Erythroblast (primary cell): Measurements from ENCODE around the gene PAK5.

Source experiments
- DNase-seq, 2 experiments: peaks; one replicate each; lab custom pipeline; 2025; lab: John Stamatoyannopoulos, UW
- GATA1 ChIP-seq: IDR thresholded peaks from 2 replicates; pipeline ENCODE4 v1.6.1; 2011; ENCODE audit warnings: low read depth, mild to moderate bottlenecking, control low read depth, low read length, moderate library complexity
- POLR2A ChIP-seq: IDR thresholded peaks from 2 replicates; pipeline ENCODE4 v1.6.1; 2011; ENCODE audit warnings: mild to moderate bottlenecking, low read length

The PAK5 gene

DNA sequence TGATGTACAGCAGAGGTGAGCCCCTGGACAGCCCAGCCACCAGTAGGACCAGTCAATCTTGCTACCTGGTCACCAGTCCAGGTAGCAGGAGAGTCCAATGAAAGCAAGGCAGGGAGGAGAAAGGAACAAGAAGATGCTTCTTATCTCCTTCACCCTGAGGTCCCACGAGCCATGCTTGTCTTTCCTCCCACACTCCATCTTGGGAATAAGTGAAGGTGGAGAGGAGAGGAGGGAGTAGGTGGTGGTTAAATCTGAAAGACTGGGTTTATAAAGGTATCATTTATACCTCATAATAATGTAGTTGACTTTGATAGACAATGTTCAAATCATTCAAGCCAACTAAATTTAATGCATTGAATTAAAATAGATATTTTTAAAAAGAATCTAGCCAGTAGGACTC, 288.6 kb downstream of the PAK5 start:
- TF ChIP-seq POLR2A (no peak), GATA1 (no peak)
- DNase-seq: no peak

DNA sequence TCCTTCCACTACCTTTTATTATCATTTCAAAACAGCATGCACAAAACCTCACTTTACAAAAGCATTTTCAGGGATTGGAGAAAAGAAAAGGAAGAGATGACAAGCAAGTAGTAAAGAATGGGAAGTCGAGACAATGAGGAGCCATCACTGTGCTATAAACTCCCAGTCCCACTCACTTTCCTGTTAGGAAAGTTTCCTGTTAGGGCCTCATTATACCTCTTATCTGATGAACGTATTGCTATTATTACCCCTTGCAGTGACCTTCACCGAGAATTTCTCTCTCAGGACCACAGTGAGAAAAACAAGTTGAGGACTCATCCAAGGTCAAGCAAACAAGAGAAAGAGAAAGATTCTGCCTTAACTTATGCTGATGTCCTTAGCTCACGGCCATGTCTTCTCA, 295.7 kb downstream of the PAK5 start:
- no peak for TF ChIP-seq POLR2A
- TF ChIP-seq GATA1: no peak
- no peak for DNase-seq

DNA sequence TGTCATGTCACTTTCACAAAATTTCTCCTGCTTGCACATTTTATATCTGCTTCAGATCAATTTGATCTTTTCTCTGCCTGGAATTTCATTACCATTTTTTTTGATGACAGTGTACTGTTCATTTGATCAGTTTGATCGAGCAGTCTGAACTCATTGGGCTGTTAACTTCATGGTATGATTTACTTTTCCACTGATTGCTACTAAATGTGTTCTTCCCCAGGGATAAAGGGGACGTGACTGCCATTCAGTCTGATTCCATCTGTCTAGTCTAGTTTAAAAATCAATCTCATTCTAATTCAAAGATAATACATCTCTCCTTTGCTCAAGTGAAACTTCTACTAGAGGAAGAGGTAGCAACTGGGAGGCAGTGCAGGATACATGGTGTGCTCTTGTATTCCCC, 303.4 kb downstream of the PAK5 start:
- no peak for DNase-seq
- TF ChIP-seq POLR2A: no peak
- TF ChIP-seq GATA1: no peak

DNA sequence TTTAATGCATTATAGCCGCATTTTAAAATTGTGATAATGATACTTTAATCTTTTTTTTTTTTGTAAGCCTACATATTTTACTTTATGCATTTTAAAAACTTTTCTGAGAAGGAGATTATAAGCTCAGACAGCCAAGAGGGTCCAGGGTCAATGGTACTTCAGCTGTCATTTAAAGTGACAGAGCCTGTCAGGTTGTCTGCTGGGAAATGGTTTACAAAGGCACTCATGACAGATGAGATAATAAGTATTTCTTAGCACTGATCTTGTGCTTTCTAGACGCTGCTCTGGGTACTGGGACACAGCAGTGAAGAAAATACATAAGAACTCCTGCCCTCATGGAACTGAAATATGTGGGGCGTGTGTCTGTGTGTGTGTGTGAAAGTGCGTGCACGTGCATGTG, 304.9 kb downstream of the PAK5 start:
- DNase-seq: no peak
- TF ChIP-seq POLR2A: no peak
- TF ChIP-seq GATA1: no peak

DNA sequence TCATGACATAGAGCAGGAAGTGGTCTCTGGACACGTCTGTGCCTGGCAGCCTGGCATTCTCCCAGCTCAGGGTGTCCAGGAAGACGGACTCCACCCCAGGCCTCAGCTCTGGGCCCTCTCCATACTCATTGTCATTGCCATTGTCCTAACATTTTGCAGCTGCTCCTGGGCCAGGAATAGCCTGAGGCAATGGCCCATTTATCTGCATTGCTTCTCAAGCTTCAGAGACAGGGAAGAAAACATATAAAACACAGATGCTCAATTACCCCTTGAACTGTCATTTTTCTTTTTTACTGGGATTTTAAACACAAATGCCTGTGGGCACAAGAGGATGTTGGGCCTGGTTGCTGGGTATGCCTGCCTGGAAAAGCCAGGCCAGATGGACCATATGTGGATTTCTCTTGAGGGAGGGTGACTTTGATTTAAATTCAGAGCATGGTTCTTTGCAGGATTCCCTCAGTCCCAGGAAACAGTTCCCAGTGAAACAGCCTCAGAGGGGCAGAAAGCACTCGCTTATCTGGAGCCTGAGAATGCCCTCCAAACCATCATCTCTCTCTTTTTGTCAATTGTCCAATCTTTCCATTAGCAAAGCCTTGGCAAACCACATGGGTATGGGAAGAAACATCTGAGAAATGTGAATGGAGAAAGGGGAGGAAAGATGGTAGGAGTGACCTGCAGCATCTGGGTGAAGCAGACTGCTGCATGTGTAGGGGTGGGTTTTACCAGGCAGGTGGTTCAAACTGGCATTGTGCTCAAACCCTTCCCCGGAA, 306.6 kb downstream of the PAK5 start:
- no peak for DNase-seq
- TF ChIP-seq GATA1 (no peak), POLR2A (no peak)

DNA sequence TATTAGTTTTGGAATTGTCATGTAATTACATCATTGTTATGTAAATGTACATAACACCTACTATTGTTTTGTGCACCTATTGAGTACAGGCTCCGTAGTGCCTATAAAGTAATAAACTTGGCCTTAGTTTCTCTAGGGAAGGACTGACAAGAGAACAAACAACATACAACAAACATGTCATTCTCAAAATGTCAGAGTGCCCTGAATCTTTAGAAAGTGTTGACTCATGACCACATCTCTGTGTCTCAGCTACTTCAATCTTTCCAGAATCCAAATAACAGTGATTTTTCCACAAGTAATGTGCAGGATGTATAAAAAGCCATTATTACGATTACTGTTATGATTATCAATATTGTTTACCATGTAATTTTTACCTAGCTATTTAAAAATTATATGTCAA, 307.3 kb downstream of the PAK5 start:
- DNase-seq: no peak
- TF ChIP-seq GATA1 (no peak), POLR2A (no peak)

DNA sequence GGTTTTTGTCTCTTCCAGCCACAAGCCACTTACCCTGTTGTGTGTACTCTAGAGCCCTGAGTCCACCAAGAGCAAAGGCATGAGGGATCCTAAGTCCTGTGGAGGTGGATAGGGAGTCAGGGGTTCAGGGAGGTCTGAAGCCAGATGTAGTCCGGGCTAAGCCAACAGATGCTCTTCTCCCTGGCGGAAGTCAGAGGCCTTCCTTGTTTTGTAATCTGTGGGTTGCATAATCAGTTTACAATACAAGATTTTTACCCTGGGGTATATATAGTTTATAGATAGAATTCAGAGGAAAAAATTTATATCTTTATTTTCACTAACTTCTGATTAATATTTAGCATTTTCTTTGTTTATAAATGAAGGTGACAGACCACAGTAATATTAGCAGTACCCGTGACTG, 315.2 kb downstream of the PAK5 start:
- DNase-seq: no peak
- TF ChIP-seq GATA1 (no peak), POLR2A (no peak)

DNA sequence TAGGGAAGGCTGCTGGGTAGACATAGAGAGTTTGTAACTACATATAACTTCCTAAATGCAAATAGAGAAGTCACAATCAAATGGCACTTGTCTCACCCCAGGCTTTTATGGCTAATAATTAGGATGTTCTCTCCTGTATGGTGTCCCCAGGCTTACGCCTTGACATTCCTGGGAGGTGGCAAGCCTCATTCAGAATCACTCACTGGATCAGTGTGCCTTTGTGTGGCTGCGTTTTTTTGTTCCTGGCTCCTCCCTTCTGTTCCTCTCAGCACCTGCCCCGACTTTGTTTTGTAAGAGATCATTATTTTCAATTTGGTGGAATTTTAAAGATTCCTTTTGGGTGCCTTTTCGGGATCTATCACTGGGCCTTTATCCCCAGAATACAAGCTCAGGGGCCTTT, 318.8 kb downstream of the PAK5 start:
- no peak for DNase-seq
- TF ChIP-seq POLR2A (no peak), GATA1 (no peak)

DNA sequence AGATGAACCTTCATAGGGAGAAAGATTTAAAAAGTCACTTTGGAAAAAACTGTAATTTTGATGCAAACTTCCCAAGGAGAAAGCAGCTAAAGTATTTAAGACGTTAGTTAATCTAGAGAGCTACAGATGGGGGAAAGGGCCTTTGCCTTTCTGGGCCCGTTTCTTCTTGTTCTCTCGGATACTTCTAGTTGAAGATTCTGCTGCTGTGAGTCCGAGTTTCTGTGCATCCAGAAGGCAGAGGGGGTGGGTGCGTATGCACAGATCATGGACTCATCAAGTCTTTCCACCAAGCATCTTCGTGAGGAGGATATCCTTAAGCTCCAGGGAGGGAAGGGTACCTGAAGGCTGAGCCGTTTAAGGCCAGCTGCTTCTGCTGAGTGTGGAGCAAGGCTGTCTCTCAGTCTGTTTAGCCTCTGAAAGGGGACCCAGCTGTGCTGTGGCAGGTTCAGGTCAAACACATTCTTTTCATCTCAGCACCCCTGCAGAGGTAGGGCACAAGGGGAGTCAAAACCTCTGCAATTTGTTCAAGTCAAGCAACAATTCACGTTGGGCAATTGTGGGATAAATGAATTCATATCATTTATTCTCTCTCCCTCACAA, 320.2 kb downstream of the PAK5 start:
- DNase-seq: no peak
- TF ChIP-seq GATA1 (no peak), POLR2A (no peak)

DNA sequence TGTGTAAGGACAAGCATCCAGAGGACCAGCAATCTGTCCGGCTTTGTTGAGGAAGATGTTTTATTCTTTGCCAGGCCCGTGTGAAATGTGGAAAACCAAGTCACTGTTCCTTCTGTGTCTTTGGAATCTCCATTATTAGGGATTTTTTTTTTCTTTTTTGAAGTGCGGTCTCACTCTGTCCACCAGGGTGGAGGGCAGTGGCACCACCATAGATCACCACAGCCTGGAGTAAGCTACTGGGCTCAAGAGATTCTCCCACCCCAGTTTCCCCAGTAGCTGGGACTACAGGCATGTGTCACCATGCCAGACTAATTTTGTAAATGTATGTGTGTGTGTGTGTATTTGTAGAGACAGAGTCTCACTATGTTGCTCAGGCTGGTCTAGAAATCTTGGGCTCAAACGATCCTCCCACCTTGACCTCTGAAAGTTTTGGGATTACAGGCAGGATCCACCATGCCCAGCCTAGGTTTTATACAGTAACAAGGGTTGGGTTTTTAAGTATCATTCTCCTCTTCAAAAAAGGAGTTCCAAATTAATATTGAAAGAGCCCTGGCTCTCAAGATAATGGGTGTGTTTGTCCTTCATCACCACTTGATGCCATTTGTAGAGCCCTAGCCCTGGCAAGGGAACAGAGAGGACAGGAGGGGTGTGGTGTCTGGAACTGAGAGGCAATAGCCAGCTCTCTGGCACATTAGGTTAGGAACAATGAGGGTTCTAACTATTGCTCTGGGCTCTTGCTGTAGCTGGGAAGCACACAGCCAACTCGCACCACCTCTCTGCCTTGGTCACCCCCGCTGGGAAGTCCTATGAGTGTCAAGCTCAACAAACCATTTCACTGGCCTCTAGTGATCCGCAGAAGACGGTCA, 321.3 kb downstream of the PAK5 start:
- no peak for DNase-seq
- TF ChIP-seq GATA1 (no peak), POLR2A (no peak)

DNA sequence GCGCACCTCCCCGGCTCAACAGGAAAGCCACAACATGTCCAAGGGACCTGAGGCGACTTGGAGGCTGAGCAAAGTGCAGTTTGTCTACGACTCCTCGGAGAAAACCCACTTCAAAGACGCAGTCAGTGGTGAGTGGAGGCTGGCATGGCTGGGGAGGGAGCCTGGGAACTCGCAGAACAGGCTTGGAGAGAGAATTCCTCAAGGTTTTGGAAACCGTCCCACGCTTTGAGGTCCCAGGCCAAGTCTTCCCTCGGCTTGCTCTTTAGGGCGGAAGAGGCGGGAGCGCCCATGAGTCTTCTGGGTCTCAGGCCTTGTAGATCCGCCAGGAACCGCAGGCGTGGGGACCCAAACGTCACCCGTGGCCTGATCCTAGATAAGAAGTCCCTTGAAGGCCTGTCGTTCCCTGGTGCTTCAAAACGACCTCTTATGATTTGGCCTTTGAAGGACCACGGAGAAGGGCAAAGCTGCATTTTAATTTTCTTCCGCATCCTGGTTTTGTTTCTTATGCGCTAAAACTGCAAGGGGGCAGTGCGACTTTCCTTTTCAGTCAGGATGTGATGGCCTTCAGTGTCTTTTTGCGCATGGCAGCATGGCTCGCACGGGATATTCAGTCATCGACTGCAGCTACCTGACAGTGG, 322.5 kb downstream of the PAK5 start:
- TF ChIP-seq POLR2A (no peak), GATA1 (no peak)
- DNase-seq: no peak

DNA sequence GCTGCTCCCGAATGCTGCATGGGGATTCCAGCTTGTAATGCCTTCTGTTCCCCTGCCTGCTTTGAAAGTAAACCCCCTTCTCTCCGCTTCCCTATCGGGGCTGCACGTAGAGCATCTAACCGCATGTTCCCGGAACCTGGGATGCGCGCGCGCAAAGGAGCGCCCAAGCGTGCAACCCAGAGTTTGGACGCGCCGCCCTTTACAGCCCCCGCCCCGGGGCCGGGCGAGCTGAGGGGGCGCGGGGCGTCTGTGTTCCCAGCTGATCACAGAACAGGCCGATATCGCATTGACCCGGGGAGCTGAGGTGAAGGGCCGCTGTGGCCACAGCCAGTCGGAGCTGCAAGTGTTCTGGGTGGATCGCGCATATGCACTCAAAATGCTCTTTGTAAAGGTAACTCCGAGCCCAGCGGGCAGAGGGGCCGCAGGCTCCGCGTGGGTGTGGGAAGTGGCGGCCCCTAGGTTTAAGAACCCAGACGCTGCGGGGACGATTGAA, 323.1 kb downstream of the PAK5 start:
- DNase-seq: no peak
- no peak for TF ChIP-seq POLR2A
- no peak for TF ChIP-seq GATA1

DNA sequence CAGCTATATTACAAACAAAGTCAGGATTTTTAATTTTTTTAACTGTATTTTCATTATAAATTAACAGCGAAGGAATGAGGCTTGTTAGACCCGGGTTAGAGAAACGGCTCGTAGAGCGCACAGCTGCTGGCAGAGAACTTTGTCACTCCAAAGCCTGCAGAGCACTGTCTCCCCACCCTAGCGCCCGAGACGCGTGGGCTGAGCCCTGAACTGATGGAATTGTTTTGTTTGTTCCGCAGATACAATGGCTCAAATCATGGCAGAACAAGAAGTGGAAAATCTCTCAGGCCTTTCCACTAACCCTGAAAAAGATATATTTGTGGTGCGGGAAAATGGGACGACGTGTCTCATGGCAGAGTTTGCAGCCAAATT, 323.7 kb downstream of the PAK5 start:
- DNase-seq: no peak
- TF ChIP-seq GATA1 (no peak), POLR2A (no peak)
